Left forelimb (tissue), 1 donor: Measurements from ENCODE around the gene AK5.

Source experiments
- DNase-seq: peaks from one replicate; pipeline ENCODE4 v3.0.0-alpha.2; 2018; ENCODE audit warnings: low spot score

The AK5 gene

GRCh38 chr1:77438236-77438913 lies 156.6 kb downstream of the AK5 start:
- no peak for DNase-seq

GRCh38 chr1:77446841-77447555 lies 165.2 kb downstream of the AK5 start:
- no peak for DNase-seq

GRCh38 chr1:77447669-77448068 lies 165.8 kb downstream of the AK5 start:
- DNase-seq: no peak

GRCh38 chr1:77459881-77460280 lies 178.1 kb downstream of the AK5 start:
- DNase-seq: no peak

- no peak for DNase-seq
Measured at GRCh38 chr1:77461691-77462090, 179.9 kb downstream of the AK5 start.

GRCh38 chr1:77463216-77463615 lies 181.4 kb downstream of the AK5 start:
- no peak for DNase-seq

GRCh38 chr1:77465139-77465538 lies 183.3 kb downstream of the AK5 start:
- no peak for DNase-seq

- no peak for DNase-seq
Measured at GRCh38 chr1:77465922-77466321, 184.1 kb downstream of the AK5 start.

GRCh38 chr1:77467021-77467595 lies 185.3 kb downstream of the AK5 start:
- DNase-seq: no peak

GRCh38 chr1:77467741-77468140 lies 185.9 kb downstream of the AK5 start:
- DNase-seq: no peak

- no peak for DNase-seq
Measured at GRCh38 chr1:77468257-77468948, 186.6 kb downstream of the AK5 start.

- no peak for DNase-seq
Measured at GRCh38 chr1:77468949-77469710, 187.3 kb downstream of the AK5 start.

GRCh38 chr1:77471691-77472090 lies 189.9 kb downstream of the AK5 start:
- no peak for DNase-seq

GRCh38 chr1:77473690-77474089 lies 191.9 kb downstream of the AK5 start:
- no peak for DNase-seq

- DNase-seq: no peak
Measured at GRCh38 chr1:77475641-77476040, 193.8 kb downstream of the AK5 start.

- no peak for DNase-seq
Measured at GRCh38 chr1:77476475-77476874, 194.7 kb downstream of the AK5 start.

- no peak for DNase-seq
Measured at GRCh38 chr1:77484334-77484733, 202.5 kb downstream of the AK5 start.

- no peak for DNase-seq
Measured at GRCh38 chr1:77484926-77485325, 203.1 kb downstream of the AK5 start.

GRCh38 chr1:77487631-77488030 lies 205.8 kb downstream of the AK5 start:
- no peak for DNase-seq

- DNase-seq: no peak
Measured at GRCh38 chr1:77489910-77490309, 208.1 kb downstream of the AK5 start.

GRCh38 chr1:77494026-77494425 lies 212.2 kb downstream of the AK5 start:
- DNase-seq: no peak

GRCh38 chr1:77498918-77499317 lies 217.1 kb downstream of the AK5 start:
- no peak for DNase-seq
